Activated CD4-positive, alpha-beta T cell treated with anti-CD3 and anti-CD28 coated beads, Interleukin-10, Interleukin-2, amounts not matched to agents 100 ng/mL and 50 ng/mL, durations not matched to agents 16 hours and 8 hours (primary cell): ENCODE measurements around the gene DNMT3A.

Source experiments
- DNase-seq: peaks from one replicate; pipeline ENCODE4 v3.0.0-alpha.2; 2020

Gene DNMT3A

DNA sequence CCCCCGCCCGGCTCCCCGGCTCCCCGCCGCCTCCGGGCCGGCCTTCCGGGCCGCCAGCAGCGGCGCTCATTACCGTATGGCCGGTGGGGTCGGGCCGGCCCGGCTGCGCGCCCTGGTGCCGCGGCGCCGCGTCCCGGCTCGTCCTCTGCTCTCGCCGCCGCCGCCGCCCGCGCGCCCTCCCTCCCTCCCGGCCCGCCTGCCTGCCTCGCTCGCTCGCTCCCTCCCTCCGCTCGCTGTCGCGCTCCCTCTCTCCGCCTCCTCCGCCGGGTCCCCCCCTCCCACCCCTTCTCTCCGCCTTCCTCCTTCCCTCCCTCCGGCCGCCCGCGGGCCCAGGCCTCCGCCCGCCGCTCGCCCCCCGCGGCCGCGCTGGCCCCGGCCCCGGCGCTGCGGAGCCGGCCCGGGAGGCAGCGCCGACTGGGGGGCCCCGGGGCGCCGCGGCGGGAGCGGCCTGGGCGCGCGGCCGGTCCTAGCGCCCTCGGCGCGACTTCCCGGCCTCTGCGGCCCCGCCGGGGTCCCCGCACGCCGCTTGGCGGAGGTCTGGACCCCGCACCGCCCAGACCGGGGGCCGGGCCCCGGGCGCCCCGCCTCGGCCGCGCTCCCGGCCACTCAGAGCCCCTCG lies at the start of gene DNMT3A:
TSS of gene DNMT3A (minus strand) at position 173 of the 619 bp plus-strand sequence. CDS start 27,941 bp downstream, outside the sequence.
- peak; percentile 69 for DNase-seq

GRCh38 chr2:25389161-25389560 lies 47.4 kb upstream of the DNMT3A start:
- no peak for DNase-seq

DNA sequence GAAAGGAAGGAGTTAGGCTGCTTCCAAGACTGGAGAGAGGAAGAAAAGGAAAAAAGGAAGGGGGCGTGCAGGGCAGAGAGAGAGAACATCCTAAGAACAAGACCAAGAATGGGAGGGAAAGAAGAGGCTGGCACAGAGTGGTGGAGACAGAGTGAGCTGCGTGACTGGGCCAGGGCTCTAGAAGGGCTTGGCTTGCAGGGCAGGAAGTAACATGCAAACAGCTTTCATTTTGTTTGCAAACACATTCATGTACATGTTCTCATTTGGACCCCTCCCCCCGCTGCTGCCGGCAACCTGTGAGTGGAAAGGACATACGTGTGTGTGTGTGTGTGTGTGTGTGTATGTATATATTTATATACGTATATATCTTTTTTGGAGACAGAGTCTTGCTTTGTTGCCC lies 46.8 kb upstream of the DNMT3A start:
- DNase-seq: no peak

GRCh38 chr2:25387876-25388449 lies 46.2 kb upstream of the DNMT3A start:
- no peak for DNase-seq

DNA sequence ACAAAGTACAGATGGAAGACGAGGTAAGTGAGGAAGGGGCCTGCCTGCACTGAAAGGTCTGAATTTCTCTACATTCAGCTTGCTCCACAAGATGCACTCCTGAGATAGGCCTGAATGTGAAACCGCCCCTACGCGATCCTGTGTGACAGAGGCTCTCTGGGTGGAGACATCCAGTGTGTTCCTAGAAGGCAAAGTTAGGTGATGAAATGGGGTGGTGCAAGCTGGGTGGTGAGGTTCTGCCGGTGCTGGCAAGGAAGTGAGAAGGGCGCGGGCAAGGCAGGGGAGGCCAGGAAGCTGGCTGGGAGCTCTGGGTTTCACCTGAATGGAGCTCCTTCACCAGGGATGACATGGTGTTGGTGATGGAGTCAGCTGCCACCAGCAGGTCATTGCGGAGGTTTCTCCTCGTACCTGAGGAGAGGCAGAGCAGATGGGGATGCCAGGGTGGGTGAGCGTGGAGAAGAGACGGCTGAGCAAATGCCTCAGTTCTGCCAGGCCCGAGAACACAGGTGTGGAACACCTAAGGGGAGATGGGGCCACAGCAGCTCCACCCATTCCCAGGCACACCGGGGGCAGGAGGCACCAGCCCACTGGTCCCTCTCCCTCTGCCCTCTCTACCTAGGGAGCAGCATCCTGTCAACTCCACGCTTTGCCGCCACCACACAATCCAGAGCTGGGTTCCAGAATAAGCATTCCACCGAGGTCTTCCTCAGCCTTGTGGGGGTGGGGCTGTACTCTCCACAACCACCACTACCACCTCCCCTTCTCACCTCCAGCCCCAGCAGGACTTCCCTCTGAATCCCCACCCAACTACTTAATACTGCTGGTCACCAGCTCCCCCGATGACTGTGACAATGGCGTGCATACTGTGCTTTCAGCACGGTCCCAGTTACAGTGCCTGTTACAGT lies 45.5 kb upstream of the DNMT3A start:
- no peak for DNase-seq

GRCh38 chr2:25385910-25386309 lies 44.2 kb upstream of the DNMT3A start:
- no peak for DNase-seq

GRCh38 chr2:25383806-25384205 lies 42.1 kb upstream of the DNMT3A start:
- DNase-seq: no peak

DNA sequence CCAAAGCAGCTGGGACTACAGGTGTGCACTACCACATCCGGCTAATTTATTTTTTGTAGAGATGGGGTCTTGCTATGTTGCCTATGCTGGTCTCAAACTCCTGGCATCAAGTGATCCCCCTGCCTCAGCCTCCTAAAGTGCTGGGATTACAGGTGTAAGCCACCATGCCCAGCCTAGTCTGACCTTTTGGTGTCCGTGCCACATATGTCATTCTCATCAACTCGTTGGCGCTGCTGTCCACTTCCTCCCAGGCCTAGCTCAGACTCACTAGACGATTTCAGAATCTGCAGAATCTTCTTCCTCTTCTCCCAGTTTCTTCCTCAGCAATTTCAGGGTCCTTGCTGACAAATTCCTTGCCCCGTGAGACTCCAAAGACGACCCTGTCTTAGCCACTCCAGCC lies 39.8 kb upstream of the DNMT3A start:
- DNase-seq: no peak

DNA sequence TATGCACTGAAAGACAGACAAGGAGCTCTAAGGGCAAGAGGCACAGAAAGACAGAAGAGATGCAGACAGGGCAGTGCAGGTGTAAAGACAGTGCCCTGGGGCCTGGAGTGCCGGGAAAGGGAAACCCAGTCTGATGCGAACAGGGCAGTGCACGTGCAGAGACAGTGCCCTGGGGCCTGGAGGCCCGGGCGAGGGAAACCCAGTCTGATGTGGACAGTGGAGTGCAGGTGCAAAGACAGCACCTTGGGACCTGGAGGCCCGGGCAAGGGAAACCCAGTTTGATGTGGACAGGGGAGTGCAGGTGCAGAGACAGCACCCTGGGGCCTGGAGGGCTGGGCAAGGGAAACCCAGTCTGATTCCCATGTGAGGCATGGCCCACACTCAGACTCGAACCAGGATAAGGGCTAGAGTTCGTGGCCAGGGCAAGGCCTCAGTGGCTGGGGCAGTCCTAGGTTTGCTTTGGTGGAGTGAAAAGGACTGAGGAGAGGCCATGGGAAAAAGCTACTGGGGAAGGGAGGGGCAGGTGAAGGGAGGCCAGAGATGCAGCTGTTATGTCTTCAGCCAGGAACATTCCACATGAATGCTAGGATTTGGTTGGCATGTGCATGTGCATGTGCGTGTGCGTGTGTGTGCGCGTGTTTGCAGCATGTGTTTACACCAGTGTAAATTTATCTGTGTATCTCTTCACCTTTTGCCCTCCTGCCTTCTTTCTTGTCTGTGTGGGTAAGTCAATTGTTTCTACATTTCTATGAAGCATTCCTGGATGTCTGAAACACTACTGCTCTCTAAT lies 39.1 kb upstream of the DNMT3A start:
- no peak for DNase-seq

DNA sequence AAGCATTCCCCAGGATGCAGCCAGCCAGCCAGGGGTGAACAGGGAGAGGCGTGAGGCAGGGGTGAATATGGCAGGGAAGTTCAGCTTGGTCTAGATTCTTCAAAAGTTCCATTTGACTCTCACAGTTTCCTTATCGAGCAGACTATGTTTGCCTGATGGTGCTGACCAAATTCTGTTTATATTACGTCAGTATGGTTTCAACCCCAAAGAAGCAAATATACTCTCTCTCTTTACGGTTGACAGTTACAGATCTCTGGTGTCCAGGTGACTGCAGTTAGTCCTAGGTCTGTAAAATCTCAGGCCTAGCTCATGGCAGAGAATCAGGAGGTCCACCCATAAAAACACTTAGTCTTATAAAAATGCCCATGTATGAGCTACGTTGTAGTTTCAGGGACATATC lies 38.3 kb upstream of the DNMT3A start:
- DNase-seq: no peak

DNA sequence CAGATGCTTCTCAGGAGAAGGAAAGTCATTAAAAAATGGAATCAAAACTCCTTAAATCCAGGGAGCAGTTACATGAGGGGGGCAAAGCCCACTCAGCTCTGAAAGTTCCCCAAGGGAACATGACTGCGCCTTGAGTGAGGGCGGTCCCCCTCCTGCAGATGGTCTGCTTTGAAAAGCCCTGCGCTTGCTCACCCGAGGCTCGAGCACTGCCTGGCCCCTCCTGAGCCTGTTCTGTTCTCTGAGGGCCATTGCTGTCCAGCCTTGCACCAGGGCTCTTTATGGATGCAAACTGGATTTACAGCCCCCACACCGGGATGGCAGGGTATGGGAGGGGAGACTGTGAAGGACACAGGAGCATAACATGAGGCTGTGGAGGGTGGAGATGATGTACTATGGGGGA lies 37.8 kb upstream of the DNMT3A start:
- no peak for DNase-seq

GRCh38 chr2:25378731-25379490 lies 37.2 kb upstream of the DNMT3A start:
- DNase-seq: no peak

DNA sequence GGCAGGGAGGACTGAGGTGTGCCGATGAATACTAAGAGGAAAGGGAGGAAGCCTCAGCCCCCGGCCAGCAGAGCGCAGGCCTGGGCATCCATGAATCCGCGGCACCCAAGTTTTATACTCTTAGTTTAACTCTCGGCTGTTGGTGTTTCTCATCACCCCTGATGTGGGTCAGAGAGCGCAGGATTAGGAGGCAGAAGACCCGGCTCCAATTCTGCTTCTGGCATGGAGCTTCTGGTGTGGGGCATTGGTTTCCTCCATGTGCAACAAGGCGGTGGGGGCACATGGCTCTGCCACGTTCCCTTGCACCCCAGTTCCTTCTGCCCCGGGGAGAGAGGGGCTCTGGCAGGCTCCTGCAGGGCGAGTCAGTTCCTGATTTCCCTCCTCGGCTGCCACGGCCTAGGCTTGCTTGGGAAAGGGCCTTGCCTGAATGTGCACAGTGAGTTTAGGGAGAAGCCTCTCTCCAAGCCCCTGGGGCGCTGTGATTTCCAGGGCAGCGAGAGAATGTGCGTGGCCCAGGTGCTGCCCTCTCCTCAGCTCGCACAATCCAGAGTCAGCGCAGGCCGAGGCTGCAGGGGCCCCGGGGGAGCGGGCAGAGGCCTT lies 36.2 kb upstream of the DNMT3A start:
- no peak for DNase-seq

DNA sequence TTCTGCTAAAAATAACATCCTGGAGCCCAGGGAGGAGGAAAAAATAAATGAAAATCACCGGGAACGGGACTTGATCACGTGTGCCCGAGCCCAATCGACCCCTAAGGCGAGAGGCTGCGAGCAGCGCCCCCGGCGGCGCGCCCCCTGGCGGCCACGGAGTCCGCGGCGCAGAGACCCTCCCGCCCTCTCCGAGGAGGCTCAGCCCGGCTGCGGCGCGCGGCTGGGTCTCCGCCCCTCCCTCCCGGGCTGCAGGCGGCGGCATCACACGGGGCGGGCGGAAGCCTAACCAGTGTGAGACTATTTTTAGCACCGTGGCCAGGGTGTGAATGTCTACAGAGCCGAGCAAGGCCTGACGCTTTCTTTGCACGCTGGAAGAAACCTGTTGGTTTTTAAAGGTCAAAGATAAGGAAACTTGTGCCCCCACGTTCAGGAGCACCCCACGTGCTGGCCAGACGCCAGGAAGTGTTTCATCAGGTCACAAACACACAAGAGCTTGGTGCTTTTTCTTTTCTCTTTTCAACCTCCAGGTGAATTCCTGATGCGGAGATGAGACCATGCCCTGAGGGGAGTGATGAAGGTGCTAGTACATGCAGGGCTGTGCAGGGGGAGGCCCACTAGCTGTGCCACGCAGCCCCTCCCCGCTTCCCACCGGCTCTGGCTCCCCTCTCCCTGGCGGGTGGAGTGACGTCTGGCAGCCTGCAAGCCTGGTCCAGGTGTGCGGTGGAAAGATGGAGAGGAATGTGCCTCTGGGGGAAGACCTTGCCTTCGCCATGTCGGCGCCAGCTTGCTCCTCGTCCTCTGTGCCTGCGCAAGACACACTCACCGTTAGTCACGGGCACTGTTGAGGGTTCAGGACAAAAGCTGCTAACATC lies 35.3 kb upstream of the DNMT3A start:
- DNase-seq: peak; percentile 97

GRCh38 chr2:25375989-25376545 lies 34.3 kb upstream of the DNMT3A start:
- DNase-seq: no peak

DNA sequence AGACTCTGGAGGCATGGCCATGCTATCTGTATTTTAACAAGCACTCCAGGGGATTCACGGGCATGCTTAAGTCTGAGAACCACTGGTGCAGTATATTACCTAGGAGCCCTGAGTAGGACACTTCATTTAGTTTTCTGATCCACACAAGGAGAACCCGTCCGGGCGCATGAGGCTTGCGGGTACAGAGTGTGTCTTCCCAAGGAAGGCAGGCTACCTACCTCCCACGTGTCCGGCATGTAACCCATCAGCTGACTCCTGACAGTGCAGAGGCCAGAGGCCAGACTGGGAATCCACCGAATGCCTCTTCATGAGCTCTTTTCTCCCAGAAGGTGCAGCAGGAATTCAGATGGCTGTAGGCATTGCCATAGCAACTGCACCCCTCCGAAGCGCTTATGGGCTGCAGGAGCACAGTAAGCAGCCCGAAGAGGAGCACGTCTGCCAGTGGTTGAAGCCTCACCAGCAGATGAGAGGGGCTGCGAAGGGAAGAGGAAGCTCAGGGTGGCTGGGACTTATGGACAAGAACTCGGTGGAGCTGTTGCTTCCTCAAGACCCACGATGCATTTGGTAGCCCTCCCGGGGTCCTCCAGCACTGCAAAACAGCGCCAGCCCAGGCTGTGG lies 33.8 kb upstream of the DNMT3A start:
- no peak for DNase-seq

DNA sequence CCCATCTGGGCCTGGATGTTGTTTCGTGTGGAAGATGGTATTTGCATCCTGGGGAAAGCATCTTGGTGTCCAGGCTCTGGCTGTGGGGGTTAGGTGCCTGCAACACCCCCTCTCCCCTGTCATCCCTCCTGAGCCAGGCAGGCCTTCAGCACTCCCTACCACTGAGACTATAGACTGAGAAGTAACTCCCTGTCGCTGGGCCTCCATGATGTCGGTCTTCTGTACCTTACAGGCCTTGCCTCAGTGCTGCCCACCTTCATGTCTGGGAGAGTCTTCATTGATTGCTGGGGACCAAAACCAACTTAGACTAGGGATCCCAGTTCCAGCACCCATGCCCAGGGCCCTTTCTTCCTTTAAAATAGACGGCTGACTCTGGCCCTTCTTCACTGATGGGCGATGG lies 33.1 kb upstream of the DNMT3A start:
- DNase-seq: no peak

- no peak for DNase-seq
Observed at GRCh38 chr2:25374411-25374810, 32.7 kb upstream of the DNMT3A start.

DNA sequence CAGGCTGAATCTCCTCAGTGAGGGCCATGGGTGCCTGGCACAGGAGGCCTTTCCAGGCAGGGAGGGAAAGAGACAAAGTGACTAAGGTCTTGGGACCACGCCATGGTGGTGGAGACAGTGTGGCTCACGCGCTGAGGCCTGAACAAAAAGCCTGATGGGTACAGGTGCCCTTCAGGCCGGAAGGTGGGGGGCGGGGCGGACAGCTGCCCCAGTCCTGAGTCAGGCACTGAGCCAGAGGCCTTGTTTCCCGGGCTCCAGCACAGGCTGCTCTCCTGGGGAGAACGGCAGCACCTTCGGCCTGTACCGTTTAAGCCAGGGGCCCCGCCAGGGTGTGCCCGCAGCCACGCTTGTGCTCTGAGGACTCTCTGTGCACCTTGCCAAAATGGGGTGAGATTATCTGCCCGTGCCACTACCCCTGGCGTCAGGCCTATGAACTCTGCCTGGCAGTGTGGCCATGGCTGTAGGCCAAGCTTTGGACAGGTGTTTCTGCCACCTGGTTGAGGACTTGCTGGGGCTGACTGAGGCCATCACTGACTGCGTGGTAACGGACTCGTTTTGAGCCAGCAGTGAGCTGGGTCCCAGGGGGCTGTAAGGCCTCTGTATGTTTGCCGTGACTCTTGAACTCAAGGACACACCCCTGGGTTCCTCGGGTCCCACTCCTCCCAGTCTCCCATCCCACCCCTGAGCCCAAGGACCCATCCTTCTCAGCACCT lies 31.7 kb upstream of the DNMT3A start:
- no peak for DNase-seq
